ENCODE data around the gene IPO5.
"Not testable (repeated sequence)": the region's sequence is repeated elsewhere in the genome, so short reads cannot be mapped to it uniquely, and the experiment has no call there.

Gene IPO5

GRCh38 chr13:98035373-98035772, 81.9 kb downstream of the IPO5 start:
- no peak for DNase-seq (ENCODE audit: low read depth)
- TF ChIP-seq CTCF (IDR thresholded peaks at IDR 0.05; ENCODE audit: control insufficient read depth, extremely low read depth, insufficient read depth), result no peak
- H3K4me3 ChIP-seq (ENCODE audit: low read depth, low read length), result no peak overlapping the region

GRCh38 chr13:98036564-98037302, 83.3 kb downstream of the IPO5 start:
- DNase-seq (ENCODE audit: low read depth); H3K4me3 ChIP-seq (ENCODE audit: low read depth, low read length): not testable (repeated sequence)

GRCh38 chr13:98039261-98039660, 85.8 kb downstream of the IPO5 start:
- no peak overlapping the region for H3K4me3 ChIP-seq (ENCODE audit: low read depth, low read length)
- no peak for DNase-seq (ENCODE audit: low read depth)
- no peak for TF ChIP-seq CTCF (IDR thresholded peaks at IDR 0.05; ENCODE audit: control insufficient read depth, extremely low read depth, insufficient read depth)

GRCh38 chr13:98039964-98040363, 86.5 kb downstream of the IPO5 start:
- no peak for DNase-seq (ENCODE audit: low read depth)
- TF ChIP-seq CTCF (IDR thresholded peaks at IDR 0.05; ENCODE audit: control insufficient read depth, extremely low read depth, insufficient read depth), result no peak
- H3K4me3 ChIP-seq (ENCODE audit: low read depth, low read length), result no peak overlapping the region

- H3K4me3 ChIP-seq (ENCODE audit: low read depth, low read length), result no peak overlapping the region
- DNase-seq (ENCODE audit: low read depth), result no peak
- no peak for TF ChIP-seq CTCF (IDR thresholded peaks at IDR 0.05; ENCODE audit: control insufficient read depth, extremely low read depth, insufficient read depth)
These were observed 87.8 kb downstream of the IPO5 start for GRCh38 chr13:98041081-98041820.

GRCh38 chr13:98044301-98044700, 90.8 kb downstream of the IPO5 start:
- no peak for TF ChIP-seq CTCF (IDR thresholded peaks at IDR 0.05; ENCODE audit: control insufficient read depth, extremely low read depth, insufficient read depth)
- H3K4me3 ChIP-seq (ENCODE audit: low read depth, low read length), result no peak overlapping the region
- DNase-seq (ENCODE audit: low read depth), result no peak

GRCh38 chr13:98047785-98048184, 94.3 kb downstream of the IPO5 start:
- not testable (repeated sequence) for DNase-seq (ENCODE audit: low read depth); H3K4me3 ChIP-seq (ENCODE audit: low read depth, low read length)

GRCh38 chr13:98048265-98048664, 94.8 kb downstream of the IPO5 start:
- H3K4me3 ChIP-seq (ENCODE audit: low read depth, low read length), result no peak overlapping the region
- DNase-seq (ENCODE audit: low read depth), result no peak
- no peak for TF ChIP-seq CTCF (IDR thresholded peaks at IDR 0.05; ENCODE audit: control insufficient read depth, extremely low read depth, insufficient read depth)
